HepG2 (cell line): Measurements from ENCODE around the gene KRTAP5-2. TPM values are rescaled to one million over a fixed set of nuclear protein-coding genes. Genes with fewer than 3 reads are reported as not detected.
A peak's percentile ranks its signal among the peaks of the same experiment; 100 is the strongest.

Source experiments
- FOXJ3 ChIP-seq: sonication (generic); formaldehyde crosslinking; IDR thresholded peaks from 2 replicates; pipeline ENCODE4 v1.4.0; 2020; ENCODE audit warnings: missing genetic modification reagents, mild to moderate bottlenecking, borderline replicate concordance
- HOXA3 ChIP-seq: sonication (generic); formaldehyde crosslinking; IDR thresholded peaks from 2 replicates; pipeline ENCODE4 v1.5.0; 2020; ENCODE audit warnings: missing genetic modification reagents
- JARID2 ChIP-seq: sonication (generic); formaldehyde crosslinking; IDR thresholded peaks from 2 replicates; pipeline ENCODE4 v1.8.1; 2023; ENCODE audit warnings: missing genetic modification reagents, inconsistent platforms; ENCODE audit not compliant: insufficient replicate concordance
- MAF1 ChIP-seq: sonication (generic); formaldehyde crosslinking; IDR thresholded peaks from 2 replicates; pipeline ENCODE4 v1.5.0; 2020; ENCODE audit warnings: missing genetic modification reagents, borderline replicate concordance
- MEF2D ChIP-seq: sonication (generic); formaldehyde crosslinking; IDR thresholded peaks from 2 replicates; pipeline ENCODE4 v1.5.1; 2020; ENCODE audit warnings: mild to moderate bottlenecking, missing genetic modification reagents
- MIER2 ChIP-seq: IDR thresholded peaks from 2 replicates; pipeline ENCODE4 v1.6.1; 2016; ENCODE audit warnings: missing biosample characterization, missing genetic modification reagents
- NPAS2 ChIP-seq: sonication (generic); formaldehyde crosslinking; IDR thresholded peaks from 2 replicates; pipeline ENCODE4 v1.8.0; 2022; ENCODE audit warnings: mild to moderate bottlenecking, missing genetic modification reagents, borderline replicate concordance
- RAD21 ChIP-seq: fragments of 450-650 bp; formaldehyde crosslinking; IDR thresholded peaks from 2 replicates; pipeline ENCODE4 v1.5.0; 2020; ENCODE audit warnings: mild to moderate bottlenecking
- U2AF2 ChIP-seq: fragments of 200-400 bp; formaldehyde crosslinking; IDR thresholded peaks from 2 replicates; pipeline ENCODE4 v1.6.1; 2017; ENCODE audit warnings: low read depth, mild to moderate bottlenecking, low read length
- ZNF543 ChIP-seq: sonication (generic); formaldehyde crosslinking; IDR thresholded peaks from 2 replicates; pipeline ENCODE4 v1.4.0; 2020; ENCODE audit warnings: mild to moderate bottlenecking, missing genetic modification reagents
- polyA plus RNA-seq, 8 experiments: library from polyadenylated mRNA; depleted of rRNA in 3 of 8; stranded (reverse) in 7 of 8; unstranded in 1 of 8; fragments of >200 nt; fragmentation: Illumina TruSeq in 4 of 8; extraction: Trizol in 4 of 8; gene quantifications; 2 replicates each; pipeline versions ENCODE4 v1.2.1 to v1.2.3, GENCODE V29; 2011 to 2016; ENCODE audit warnings: low read depth in 4 of 8, missing spikeins in 1 of 8, mixed read lengths in 1 of 8; ENCODE audit not compliant: insufficient read depth in 1 of 8
- total RNA-seq, 5 experiments: library from RNA; depleted of rRNA; stranded (reverse); fragments of >200 nt; fragmentation: Illumina TruSeq; extraction: Trizol; gene quantifications; 2 replicates each; pipeline ENCODE4 v1.2.3, GENCODE V29; 2016; ENCODE audit warnings: low read depth in 1 of 5
- TF ChIP-seq, protein P1 (sequence below): sonication (generic); formaldehyde crosslinking; IDR thresholded peaks from 2 replicates; pipeline ENCODE4 v1.5.1; 2020; ENCODE audit warnings: missing genetic modification reagents, mild to moderate bottlenecking, borderline replicate concordance
- TF ChIP-seq, protein P2 (sequence below): sonication (generic); formaldehyde crosslinking; IDR thresholded peaks from 2 replicates; pipeline ENCODE4 v1.5.0; 2020; ENCODE audit warnings: mild to moderate bottlenecking, missing genetic modification reagents, moderate library complexity
- TF ChIP-seq, protein P3 (sequence below): IDR thresholded peaks from 2 replicates; pipeline ENCODE4 v1.6.1; 2016; ENCODE audit warnings: missing compliant biosample characterization, missing genetic modification reagents, borderline replicate concordance
- TF ChIP-seq, protein P4 (sequence below): sonication (generic); formaldehyde crosslinking; IDR thresholded peaks from 2 replicates; pipeline ENCODE4 v1.5.0; 2020; ENCODE audit warnings: mild to moderate bottlenecking, missing genetic modification reagents
- TF ChIP-seq, protein P5 (sequence below): sonication (generic); formaldehyde crosslinking; IDR thresholded peaks from 2 replicates; pipeline ENCODE4 v1.5.0; 2020; ENCODE audit warnings: missing genetic modification reagents, mild to moderate bottlenecking, borderline replicate concordance
- TF ChIP-seq, protein P6 (sequence below): sonication (generic); formaldehyde crosslinking; IDR thresholded peaks from 2 replicates; pipeline ENCODE4 v1.5.1; 2020; ENCODE audit warnings: missing genetic modification reagents, mild to moderate bottlenecking, borderline replicate concordance
- TF ChIP-seq, protein P7 (sequence below): IDR thresholded peaks from 2 replicates; pipeline ENCODE4 v1.6.1; 2016
- TF ChIP-seq, protein P8 (sequence below): IDR thresholded peaks from 2 replicates; pipeline ENCODE4 v1.6.1; 2016; ENCODE audit warnings: low read depth, control low read depth

Gene KRTAP5-2
- total and polyA plus RNA-seq, 2 of the 13 experiments (the other 11 are each of a cell fraction or from before 2014, with no cell fraction given), result not detected

DNA sequence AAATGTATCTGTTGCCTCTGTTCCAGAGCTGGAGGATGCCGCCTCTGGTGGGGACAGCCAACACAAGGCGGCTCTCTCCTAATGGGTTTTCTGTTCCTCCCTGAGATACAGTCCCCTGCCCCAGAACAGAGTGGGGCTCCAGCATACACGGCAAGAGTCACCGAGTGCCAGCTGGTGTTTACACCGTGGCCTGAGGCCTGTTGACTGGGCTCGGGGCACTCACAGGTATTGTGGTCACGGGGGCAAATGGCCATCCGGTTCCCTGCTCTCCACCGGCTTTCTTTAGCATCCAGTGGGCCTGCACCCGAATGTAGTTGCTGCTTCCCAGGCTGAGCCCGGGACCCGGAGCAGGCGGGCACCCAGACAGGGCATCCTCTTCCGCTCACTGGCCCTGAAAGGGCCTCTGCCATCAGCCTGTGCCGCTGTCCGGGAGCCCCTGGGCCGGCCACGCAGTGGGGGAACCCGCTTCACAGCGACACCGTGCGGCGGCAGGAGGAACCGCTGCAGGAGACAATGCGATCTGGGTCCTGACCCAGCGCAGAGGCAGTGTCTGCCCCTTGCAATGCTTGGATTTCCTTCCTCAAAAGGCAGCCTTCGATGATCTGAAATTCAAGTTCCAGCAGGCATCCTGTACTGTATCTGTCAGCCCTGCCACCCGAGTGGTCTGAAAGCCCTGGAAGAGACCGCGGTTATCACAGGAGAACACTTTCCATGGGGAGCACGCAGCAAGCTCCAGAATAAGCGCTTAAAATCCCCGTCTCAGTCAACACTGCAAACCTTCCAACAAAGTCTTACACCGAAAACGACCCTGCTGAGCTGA lies 30.6 kb upstream of the KRTAP5-2 start (continued):
- TF ChIP-seq, protein P1, sequence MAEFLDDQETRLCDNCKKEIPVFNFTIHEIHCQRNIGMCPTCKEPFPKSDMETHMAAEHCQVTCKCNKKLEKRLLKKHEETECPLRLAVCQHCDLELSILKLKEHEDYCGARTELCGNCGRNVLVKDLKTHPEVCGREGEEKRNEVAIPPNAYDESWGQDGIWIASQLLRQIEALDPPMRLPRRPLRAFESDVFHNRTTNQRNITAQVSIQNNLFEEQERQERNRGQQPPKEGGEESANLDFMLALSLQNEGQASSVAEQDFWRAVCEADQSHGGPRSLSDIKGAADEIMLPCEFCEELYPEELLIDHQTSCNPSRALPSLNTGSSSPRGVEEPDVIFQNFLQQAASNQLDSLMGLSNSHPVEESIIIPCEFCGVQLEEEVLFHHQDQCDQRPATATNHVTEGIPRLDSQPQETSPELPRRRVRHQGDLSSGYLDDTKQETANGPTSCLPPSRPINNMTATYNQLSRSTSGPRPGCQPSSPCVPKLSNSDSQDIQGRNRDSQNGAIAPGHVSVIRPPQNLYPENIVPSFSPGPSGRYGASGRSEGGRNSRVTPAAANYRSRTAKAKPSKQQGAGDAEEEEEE (CRISPR knock-in tag), result 0 out of 2 replicates have a peak, but pooled peaks have one; percentile 28
- TF ChIP-seq, protein P2, sequence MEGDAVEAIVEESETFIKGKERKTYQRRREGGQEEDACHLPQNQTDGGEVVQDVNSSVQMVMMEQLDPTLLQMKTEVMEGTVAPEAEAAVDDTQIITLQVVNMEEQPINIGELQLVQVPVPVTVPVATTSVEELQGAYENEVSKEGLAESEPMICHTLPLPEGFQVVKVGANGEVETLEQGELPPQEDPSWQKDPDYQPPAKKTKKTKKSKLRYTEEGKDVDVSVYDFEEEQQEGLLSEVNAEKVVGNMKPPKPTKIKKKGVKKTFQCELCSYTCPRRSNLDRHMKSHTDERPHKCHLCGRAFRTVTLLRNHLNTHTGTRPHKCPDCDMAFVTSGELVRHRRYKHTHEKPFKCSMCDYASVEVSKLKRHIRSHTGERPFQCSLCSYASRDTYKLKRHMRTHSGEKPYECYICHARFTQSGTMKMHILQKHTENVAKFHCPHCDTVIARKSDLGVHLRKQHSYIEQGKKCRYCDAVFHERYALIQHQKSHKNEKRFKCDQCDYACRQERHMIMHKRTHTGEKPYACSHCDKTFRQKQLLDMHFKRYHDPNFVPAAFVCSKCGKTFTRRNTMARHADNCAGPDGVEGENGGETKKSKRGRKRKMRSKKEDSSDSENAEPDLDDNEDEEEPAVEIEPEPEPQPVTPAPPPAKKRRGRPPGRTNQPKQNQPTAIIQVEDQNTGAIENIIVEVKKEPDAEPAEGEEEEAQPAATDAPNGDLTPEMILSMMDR (CRISPR knock-in tag), result peak; percentile 95
- TF ChIP-seq HOXA3 (CRISPR knock-in tag), result no peak
- no peak for TF ChIP-seq MEF2D
- TF ChIP-seq FOXJ3 (CRISPR knock-in tag), result no peak
- TF ChIP-seq, protein P3, sequence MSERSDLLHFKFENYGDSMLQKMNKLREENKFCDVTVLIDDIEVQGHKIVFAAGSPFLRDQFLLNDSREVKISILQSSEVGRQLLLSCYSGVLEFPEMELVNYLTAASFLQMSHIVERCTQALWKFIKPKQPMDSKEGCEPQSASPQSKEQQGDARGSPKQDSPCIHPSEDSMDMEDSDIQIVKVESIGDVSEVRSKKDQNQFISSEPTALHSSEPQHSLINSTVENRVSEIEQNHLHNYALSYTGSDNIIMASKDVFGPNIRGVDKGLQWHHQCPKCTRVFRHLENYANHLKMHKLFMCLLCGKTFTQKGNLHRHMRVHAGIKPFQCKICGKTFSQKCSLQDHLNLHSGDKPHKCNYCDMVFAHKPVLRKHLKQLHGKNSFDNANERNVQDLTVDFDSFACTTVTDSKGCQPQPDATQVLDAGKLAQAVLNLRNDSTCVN, result no peak
- TF ChIP-seq ZNF543 (CRISPR knock-in tag), result no peak
- TF ChIP-seq MIER2 (CRISPR knock-in tag), result no peak
- no peak for TF ChIP-seq U2AF2
- TF ChIP-seq, protein P4, sequence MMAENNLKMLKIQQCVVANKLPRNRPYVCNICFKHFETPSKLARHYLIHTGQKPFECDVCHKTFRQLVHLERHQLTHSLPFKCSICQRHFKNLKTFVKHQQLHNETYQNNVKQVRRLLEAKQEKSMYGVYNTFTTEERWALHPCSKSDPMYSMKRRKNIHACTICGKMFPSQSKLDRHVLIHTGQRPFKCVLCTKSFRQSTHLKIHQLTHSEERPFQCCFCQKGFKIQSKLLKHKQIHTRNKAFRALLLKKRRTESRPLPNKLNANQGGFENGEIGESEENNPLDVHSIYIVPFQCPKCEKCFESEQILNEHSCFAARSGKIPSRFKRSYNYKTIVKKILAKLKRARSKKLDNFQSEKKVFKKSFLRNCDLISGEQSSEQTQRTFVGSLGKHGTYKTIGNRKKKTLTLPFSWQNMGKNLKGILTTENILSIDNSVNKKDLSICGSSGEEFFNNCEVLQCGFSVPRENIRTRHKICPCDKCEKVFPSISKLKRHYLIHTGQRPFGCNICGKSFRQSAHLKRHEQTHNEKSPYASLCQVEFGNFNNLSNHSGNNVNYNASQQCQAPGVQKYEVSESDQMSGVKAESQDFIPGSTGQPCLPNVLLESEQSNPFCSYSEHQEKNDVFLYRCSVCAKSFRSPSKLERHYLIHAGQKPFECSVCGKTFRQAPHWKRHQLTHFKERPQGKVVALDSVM (CRISPR knock-in tag), result no peak
- TF ChIP-seq, protein P5, sequence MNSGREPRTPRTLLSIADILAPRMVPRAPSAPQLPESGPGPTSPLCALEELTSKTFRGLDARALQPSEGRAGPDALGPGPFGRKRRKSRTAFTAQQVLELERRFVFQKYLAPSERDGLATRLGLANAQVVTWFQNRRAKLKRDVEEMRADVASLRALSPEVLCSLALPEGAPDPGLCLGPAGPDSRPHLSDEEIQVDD (CRISPR knock-in tag), result no peak
- TF ChIP-seq, protein P6, sequence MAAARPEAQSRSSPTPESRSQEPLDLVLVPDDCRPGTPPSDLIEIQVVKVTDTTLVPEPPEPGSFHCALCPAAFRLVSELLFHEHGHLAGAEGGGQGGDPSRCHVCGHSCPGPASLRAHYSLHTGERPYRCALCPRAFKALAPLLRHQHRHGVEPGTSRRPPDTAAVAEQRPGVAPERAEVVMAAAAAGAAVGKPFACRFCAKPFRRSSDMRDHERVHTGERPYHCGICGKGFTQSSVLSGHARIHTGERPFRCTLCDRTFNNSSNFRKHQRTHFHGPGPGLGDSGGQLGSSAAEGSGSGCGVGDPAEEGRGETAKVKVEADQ (CRISPR knock-in tag), result no peak
- peak; percentile 47 for TF ChIP-seq JARID2
- peak; percentile 58; the same call in 1 of the 2 replicates for TF ChIP-seq RAD21 (CRISPR knock-in tag)
- TF ChIP-seq, protein P7, sequence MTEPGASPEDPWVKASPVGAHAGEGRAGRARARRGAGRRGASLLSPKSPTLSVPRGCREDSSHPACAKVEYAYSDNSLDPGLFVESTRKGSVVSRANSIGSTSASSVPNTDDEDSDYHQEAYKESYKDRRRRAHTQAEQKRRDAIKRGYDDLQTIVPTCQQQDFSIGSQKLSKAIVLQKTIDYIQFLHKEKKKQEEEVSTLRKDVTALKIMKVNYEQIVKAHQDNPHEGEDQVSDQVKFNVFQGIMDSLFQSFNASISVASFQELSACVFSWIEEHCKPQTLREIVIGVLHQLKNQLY (CRISPR knock-in tag), result no peak
- TF ChIP-seq, protein P8, sequence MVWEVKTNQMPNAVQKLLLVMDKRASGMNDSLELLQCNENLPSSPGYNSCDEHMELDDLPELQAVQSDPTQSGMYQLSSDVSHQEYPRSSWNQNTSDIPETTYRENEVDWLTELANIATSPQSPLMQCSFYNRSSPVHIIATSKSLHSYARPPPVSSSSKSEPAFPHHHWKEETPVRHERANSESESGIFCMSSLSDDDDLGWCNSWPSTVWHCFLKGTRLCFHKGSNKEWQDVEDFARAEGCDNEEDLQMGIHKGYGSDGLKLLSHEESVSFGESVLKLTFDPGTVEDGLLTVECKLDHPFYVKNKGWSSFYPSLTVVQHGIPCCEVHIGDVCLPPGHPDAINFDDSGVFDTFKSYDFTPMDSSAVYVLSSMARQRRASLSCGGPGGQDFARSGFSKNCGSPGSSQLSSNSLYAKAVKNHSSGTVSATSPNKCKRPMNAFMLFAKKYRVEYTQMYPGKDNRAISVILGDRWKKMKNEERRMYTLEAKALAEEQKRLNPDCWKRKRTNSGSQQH, result no peak
- no peak for TF ChIP-seq MAF1 (CRISPR knock-in tag)
- no peak for TF ChIP-seq NPAS2 (CRISPR knock-in tag)
